NCI-H345 treated with DMSO at 0.1 percent for 48 hours (cell line): ENCODE measurements around the gene KCTD17.

Experiments used
- DNase-seq: peaks from one replicate; lab custom pipeline; 2025; ENCODE audit not compliant: unreplicated experiment; lab: John Stamatoyannopoulos, UW

Gene KCTD17

GRCh38 chr22:37019309-37020191, 32.0 kb upstream of the KCTD17 start, which contains the start of the genes MPST and TST:
Gene MPST, plus strand, starts transcription at chr22:37019742. Its CDS starts 95 bp downstream, at chr22:37019837.
Gene TST, minus strand, starts transcription at chr22:37019447. Its CDS starts 715 bp downstream, at chr22:37018732.
- no peak for DNase-seq

GRCh38 chr22:37020192-37020479, 31.4 kb upstream of the KCTD17 start:
- DNase-seq: no peak

- no peak for DNase-seq
These were observed 30.5 kb upstream of the KCTD17 start for GRCh38 chr22:37021041-37021440.

- no peak for DNase-seq
These were observed 29.6 kb upstream of the KCTD17 start for GRCh38 chr22:37021710-37022482.

- DNase-seq: no peak
These were observed 28.8 kb upstream of the KCTD17 start for GRCh38 chr22:37022483-37023337.

- no peak for DNase-seq
These were observed 27.7 kb upstream of the KCTD17 start for GRCh38 chr22:37023743-37024338.

GRCh38 chr22:37024339-37025157, 27.0 kb upstream of the KCTD17 start:
- no peak for DNase-seq

- DNase-seq: no peak
These were observed 26.0 kb upstream of the KCTD17 start for GRCh38 chr22:37025500-37026070.

GRCh38 chr22:37026325-37026724, 25.2 kb upstream of the KCTD17 start:
- DNase-seq: no peak

GRCh38 chr22:37027556-37027955, 24.0 kb upstream of the KCTD17 start:
- no peak for DNase-seq

- no peak for DNase-seq
These were observed 22.6 kb upstream of the KCTD17 start for GRCh38 chr22:37028692-37029674.

- no peak for DNase-seq
These were observed 20.8 kb upstream of the KCTD17 start for GRCh38 chr22:37030560-37031281.

GRCh38 chr22:37032134-37032534, 19.4 kb upstream of the KCTD17 start:
- DNase-seq: no peak

GRCh38 chr22:37032535-37033460, 18.7 kb upstream of the KCTD17 start:
- no peak for DNase-seq

- DNase-seq: no peak
These were observed 17.7 kb upstream of the KCTD17 start for GRCh38 chr22:37033605-37034430.
